OCI-LY7 (cell line): ENCODE results near the gene GABRB3.

Source experiments
- CTCF ChIP-seq: fragments of 200-600 bp; sonication (generic); conservative IDR thresholded peaks from 2 replicates; pipeline ENCODE4 v1.5.1; 2014; ENCODE audit warnings: mild to moderate bottlenecking, antibody characterized with exemption, low read length, moderate library complexity, mixed read lengths
- EZH2phosphoT487 ChIP-seq: fragments of 200-600 bp; sonication (generic); IDR thresholded peaks from 2 replicates; pipeline ENCODE4 v1.6.1; 2018; ENCODE audit warnings: low read depth, borderline replicate concordance, mild to moderate bottlenecking, mixed run types, antibody characterized with exemption, low read length, moderate library complexity, mixed read lengths

- TF ChIP-seq CTCF (no peak), EZH2phosphoT487 (no peak)
Observed at GRCh38 chr15:26697913-26698312, 75.0 kb downstream of the GABRB3 start.
